ENCODE results near the gene CDK2.

GRCh38 chr12:56020423-56021184, 54.0 kb downstream of the CDK2 start, which contains the start of gene IKZF4:
- TF ChIP-seq CTCF (IDR thresholded peaks at IDR 0.05) (no peak), ZFX (IDR thresholded peaks at IDR 0.05; ENCODE audit: borderline replicate concordance) (no peak)

Data from 22Rv1 (cell line).